ENCODE data around the gene FOXJ3. TPM values are rescaled to one million over a fixed set of nuclear protein-coding genes. Genes with fewer than 3 reads are reported as not detected.

The FOXJ3 gene
- total and polyA plus RNA-seq, 2 of the 13 experiments (the other 11 are each of a cell fraction or from before 2014, with no cell fraction given), result 16.6 to 48.5 TPM

DNA sequence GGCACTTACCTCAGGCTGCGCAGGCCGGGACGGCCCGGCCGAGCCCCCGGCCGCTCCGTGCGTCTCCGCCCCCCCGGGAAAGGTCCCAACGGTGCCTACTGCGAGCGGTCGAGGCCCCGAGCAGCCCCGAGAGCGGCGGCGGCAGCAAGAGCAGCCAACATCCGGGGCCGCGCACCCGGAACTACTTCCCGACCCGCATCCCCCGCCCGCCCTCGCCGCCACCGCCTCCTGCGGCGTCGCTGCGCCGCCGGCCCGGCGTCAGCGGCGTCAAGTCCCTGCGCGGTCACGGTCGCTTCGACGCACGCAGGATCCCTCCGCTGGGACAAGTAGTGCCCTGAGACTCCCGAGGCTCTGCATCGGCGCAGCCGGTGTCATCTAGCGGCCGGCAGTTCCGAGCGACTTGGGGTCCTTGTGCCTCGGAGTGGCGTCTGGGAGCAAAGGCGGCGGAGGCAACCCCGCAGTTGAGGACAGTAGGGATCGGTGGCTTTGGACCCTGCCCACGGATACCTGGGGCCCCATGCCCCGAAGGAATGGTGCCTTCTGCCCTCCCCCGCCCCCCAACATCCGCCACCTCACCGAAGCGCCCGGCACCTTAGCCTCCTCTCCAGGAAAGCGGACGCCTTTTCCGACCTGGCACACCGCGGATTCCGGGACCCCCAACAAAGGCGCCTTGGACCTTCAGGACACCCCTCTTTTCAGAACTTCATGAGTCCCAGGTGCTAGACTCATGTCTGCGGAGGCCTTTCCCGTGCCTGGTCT is at the start of gene FOXJ3 (continued):
- TF ChIP-seq BCL3 (CRISPR knock-in tag; IDR thresholded peaks at IDR 0.05), result peak; percentile 95
- TF ChIP-seq E2F1 (CRISPR knock-in tag; IDR thresholded peaks at IDR 0.05), result peak; percentile 30; the same call in 1 of the 2 replicates
- TF ChIP-seq RBM39 (IDR thresholded peaks at IDR 0.05; ENCODE audit: low read depth, low read length, poor library complexity, severe bottlenecking), result peak; percentile 62
- 0 out of 2 replicates have a peak, but pooled peaks have one; percentile 20 for TF ChIP-seq NR1H2 (CRISPR knock-in tag; IDR thresholded peaks at IDR 0.05; ENCODE audit: borderline replicate concordance, low read depth)
- TF ChIP-seq, protein P1, sequence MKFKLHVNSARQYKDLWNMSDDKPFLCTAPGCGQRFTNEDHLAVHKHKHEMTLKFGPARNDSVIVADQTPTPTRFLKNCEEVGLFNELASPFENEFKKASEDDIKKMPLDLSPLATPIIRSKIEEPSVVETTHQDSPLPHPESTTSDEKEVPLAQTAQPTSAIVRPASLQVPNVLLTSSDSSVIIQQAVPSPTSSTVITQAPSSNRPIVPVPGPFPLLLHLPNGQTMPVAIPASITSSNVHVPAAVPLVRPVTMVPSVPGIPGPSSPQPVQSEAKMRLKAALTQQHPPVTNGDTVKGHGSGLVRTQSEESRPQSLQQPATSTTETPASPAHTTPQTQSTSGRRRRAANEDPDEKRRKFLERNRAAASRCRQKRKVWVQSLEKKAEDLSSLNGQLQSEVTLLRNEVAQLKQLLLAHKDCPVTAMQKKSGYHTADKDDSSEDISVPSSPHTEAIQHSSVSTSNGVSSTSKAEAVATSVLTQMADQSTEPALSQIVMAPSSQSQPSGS (CRISPR knock-in tag; IDR thresholded peaks at IDR 0.05), result peak; percentile 83; the same call in 1 of the 2 replicates
- TF ChIP-seq ZNF501 (CRISPR knock-in tag; IDR thresholded peaks at IDR 0.05), result peak; percentile 69; the same call in 1 of the 2 replicates
- 0 out of 2 replicates have a peak, but pooled peaks have one; percentile 28 for TF ChIP-seq ZFP36L1 (CRISPR knock-in tag; IDR thresholded peaks at IDR 0.05)
- peak; percentile 60; the same call in 1 of the 2 replicates for TF ChIP-seq ZKSCAN1 (IDR thresholded peaks at IDR 0.05; ENCODE audit: low read length)
- TF ChIP-seq SNAPC2 (CRISPR knock-in tag; IDR thresholded peaks at IDR 0.05), result peak; percentile 88
- TF ChIP-seq REPIN1 (CRISPR knock-in tag; IDR thresholded peaks at IDR 0.05; ENCODE audit: borderline replicate concordance, low read depth), result peak; percentile 96
- TF ChIP-seq HNF4A (CRISPR knock-in tag; IDR thresholded peaks at IDR 0.05), result peak; percentile 60
- peak; percentile 94 for TF ChIP-seq MIER3 (CRISPR knock-in tag; IDR thresholded peaks at IDR 0.05; ENCODE audit: borderline replicate concordance)
- TF ChIP-seq FOXK2 (IDR thresholded peaks at IDR 0.05), result no peak
- 0 out of 2 replicates have a peak, but pooled peaks have one; percentile 37 for TF ChIP-seq REL (CRISPR knock-in tag; conservative IDR thresholded peaks at IDR 0.05)
- TF ChIP-seq HES4 (CRISPR knock-in tag; IDR thresholded peaks at IDR 0.05; ENCODE audit: borderline replicate concordance), result no peak
- peak; percentile 86 for TF ChIP-seq ZMAT3 (CRISPR knock-in tag; conservative IDR thresholded peaks at IDR 0.05)
- peak; percentile 49; the same call in 1 of the 2 replicates for TF ChIP-seq PPARG (CRISPR knock-in tag; conservative IDR thresholded peaks at IDR 0.05)
- peak; percentile 78; the same call in 1 of the 2 replicates for TF ChIP-seq SAFB2 (CRISPR knock-in tag; IDR thresholded peaks at IDR 0.05; ENCODE audit: borderline replicate concordance, low read depth)
- no peak for TF ChIP-seq CBX2 (IDR thresholded peaks at IDR 0.05; ENCODE audit: low read depth, low read length)
- peak; percentile 90 for TF ChIP-seq CBX2 (CRISPR knock-in tag; IDR thresholded peaks at IDR 0.05; ENCODE audit: low read depth)
- peak; percentile 84 for TF ChIP-seq ZNF274 (CRISPR knock-in tag; IDR thresholded peaks at IDR 0.05)
- TF ChIP-seq SIN3B (IDR thresholded peaks at IDR 0.05; ENCODE audit: low read length), result no peak
- TF ChIP-seq CREB3 (CRISPR knock-in tag; IDR thresholded peaks at IDR 0.05), result 0 out of 2 replicates have a peak, but pooled peaks have one; percentile 37
- no peak for TF ChIP-seq ATF7 (IDR thresholded peaks at IDR 0.05)
- TF ChIP-seq ATF7 (CRISPR knock-in tag; IDR thresholded peaks at IDR 0.05), result no peak; the same call in 1 of the 2 replicates
- TF ChIP-seq SMYD3 (CRISPR knock-in tag; IDR thresholded peaks at IDR 0.05), result 0 out of 2 replicates have a peak, but pooled peaks have one; percentile 74
- no peak for TF ChIP-seq ZBTB21 (CRISPR knock-in tag; IDR thresholded peaks at IDR 0.05)
